Muscle layer of duodenum (tissue), 2 donors: ENCODE data around the gene AFMID.
"Not testable (repeated sequence)": the region's sequence is repeated elsewhere in the genome, so short reads cannot be mapped to it uniquely, and the experiment has no call there.

ENCODE experiments used
- H3K27ac ChIP-seq: one replicate; pipeline ENCODE4 v1.7.0; 2013; ENCODE audit warnings: mild to moderate bottlenecking, low read length
- H3K27me3 ChIP-seq: one replicate; pipeline ENCODE4 v1.7.0; 2013; ENCODE audit warnings: low read depth, mild to moderate bottlenecking, control low read depth, low read length
- H3K36me3 ChIP-seq, 2 donors: one replicate each; pipeline ENCODE4 v1.7.0; 2013; ENCODE audit warnings: low read length in 2 of 2, control low read depth in 1 of 2, mild to moderate bottlenecking in 1 of 2; ENCODE audit not compliant: insufficient read depth in 2 of 2, control insufficient read depth in 1 of 2
- H3K4me1 ChIP-seq, 2 donors: one replicate each; pipeline ENCODE4 v1.7.0; 2013; ENCODE audit warnings: low read length in 2 of 2, mild to moderate bottlenecking in 2 of 2, control low read depth in 1 of 2, moderate library complexity in 1 of 2; ENCODE audit not compliant: insufficient read depth in 2 of 2, control insufficient read depth in 1 of 2
- H3K4me3 ChIP-seq, 2 donors: one replicate each; pipeline ENCODE4 v1.7.0; 2013; ENCODE audit warnings: low read length in 2 of 2, low read depth in 1 of 2, mild to moderate bottlenecking in 1 of 2
- H3K9me3 ChIP-seq, 2 donors: one replicate each; pipeline ENCODE4 v1.7.0; 2013; ENCODE audit warnings: low read length in 2 of 2, control low read depth in 1 of 2, mild to moderate bottlenecking in 1 of 2; ENCODE audit not compliant: control insufficient read depth in 1 of 2
- donor health status: healthy.

AFMID gene

DNA sequence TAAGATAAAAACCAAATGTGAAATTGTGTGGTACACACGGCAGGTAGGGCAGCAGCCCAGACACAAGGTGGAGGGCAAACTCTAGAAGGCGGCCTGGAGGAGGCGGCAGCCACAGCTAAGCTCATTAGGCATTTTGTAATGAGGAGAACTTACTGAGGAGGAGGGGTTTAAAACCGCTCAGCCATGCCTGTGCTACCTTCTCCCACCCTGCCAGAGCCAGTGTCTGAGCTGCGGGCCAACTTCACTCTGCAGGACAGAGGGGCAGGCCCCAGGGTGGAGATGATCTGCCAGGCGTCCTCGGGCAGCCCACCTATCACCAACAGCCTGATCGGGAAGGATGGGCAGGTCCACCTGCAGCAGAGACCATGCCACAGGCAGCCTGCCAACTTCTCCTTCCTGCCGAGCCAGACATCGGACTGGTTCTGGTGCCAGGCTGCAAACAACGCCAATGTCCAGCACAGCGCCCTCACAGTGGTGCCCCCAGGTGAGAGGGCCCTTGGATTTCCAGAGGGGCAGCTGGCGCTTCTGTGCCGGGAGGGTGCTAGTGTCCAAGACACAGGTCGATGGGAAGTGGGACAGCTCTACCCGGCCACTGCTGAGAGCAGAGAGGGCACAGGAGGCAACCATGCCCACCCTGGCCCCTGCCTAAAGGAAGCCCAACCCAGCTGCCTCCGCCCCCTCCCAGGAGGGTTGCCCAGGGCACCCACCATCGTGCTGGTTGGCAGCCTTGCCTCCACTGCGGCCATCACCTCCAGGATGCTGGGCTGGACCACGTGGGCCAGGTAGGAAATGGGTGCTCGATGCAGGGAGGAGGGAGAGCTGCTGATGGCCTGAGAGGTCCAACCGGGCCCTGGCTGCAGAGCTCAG is 23.0 kb upstream of the AFMID start:
- peaks cover 0 to 1% of the 10 kb centered on the region in 2 donors for H3K4me1 ChIP-seq
- no peaks in the 10 kb centered on the region for H3K36me3 ChIP-seq
- no peak overlapping the region for H3K27ac ChIP-seq
- no peak overlapping the region for H3K4me3 ChIP-seq
- no peaks in the 10 kb centered on the region for H3K27me3 ChIP-seq
- H3K9me3 ChIP-seq, result no peaks in the 10 kb centered on the region

DNA sequence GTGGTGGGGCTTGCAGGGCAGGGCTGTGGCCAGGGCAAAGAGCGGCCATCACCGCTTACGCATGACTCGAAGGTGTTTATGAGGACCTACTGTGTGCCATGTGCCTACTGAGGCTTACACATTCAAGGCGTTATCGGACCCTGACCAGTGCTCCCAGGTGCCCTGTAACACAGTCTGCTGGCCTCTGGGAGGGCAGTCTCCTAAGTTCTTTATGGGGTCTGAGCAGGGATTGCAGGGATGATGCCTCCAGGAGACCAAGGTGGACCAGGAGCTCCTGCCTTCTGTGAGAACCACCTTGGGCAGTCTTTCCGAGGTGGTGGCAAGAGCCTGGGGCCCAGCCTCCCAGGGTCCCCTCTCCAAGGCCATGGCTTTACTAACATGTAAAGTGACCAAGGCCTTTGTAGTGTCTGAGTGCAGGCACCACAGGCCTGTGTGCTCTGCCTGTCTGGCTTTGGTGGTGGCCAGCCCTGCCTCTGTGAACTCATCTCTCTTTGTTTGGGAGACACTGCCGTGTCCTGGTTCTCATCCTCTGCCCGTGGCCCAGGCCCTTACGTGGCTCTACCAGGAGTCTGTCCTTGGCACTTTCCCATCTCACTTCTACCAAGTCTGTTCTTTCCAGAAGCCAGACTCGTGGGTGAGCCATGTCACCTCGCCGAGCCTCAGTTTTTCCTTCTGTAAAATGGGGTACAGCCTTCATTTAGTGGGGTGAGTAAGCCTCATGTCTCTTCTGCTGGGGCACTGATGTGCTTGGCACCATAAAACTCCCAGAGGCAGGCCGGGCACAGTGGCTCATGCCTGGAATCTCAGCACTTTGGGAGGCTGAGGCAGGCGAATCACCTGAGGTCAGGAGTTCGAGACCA is 22.2 kb upstream of the AFMID start:
- H3K4me1 ChIP-seq, result peaks cover 0 to 10% of the 10 kb centered on the region in 2 donors
- H3K36me3 ChIP-seq, result no peaks in the 10 kb centered on the region
- H3K4me3 ChIP-seq, result no peak overlapping the region
- no peaks in the 10 kb centered on the region for H3K9me3 ChIP-seq
- H3K27me3 ChIP-seq, result no peaks in the 10 kb centered on the region
- H3K27ac ChIP-seq, result no peak overlapping the region

GRCh38 chr17:78166416-78166815 is 20.7 kb upstream of the AFMID start:
- H3K4me1 ChIP-seq, result peaks cover 0 to 17% of the 10 kb centered on the region in 2 donors
- H3K27ac ChIP-seq, result no peak overlapping the region

DNA sequence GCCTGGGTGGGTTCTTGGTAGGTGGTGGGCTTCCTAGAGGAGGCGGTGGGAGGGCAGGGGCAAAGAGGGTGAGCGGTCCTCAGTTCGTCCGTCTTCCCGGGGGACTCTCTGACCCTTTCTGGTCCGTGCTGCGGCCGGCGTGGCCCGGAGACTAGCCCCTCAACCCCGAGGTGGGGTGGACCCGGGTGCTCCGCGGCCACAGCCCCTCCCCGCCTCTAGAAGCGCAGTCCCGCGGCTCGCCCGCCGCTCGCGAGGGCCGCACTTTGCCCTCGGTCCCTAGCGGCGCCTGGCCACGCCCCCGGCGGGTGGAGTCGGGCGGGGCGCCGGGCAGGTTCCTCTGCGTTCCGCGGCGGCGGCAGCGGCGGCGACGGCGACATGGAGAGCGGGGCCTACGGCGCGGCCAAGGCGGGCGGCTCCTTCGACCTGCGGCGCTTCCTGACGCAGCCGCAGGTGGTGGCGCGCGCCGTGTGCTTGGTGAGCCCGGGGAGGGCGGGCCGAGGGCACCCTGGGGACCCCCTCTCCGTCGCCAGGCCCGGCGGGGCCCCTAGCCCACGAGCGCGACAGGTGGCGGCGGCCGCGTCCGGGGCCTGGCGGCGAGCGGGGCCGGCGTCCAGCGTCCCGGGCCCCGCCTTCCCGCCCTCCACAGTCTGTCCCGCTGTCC is 18.8 kb upstream of the AFMID start, which contains the start of gene SYNGR2:
TSS of gene SYNGR2 (plus strand) at position 340 of the 661 bp plus-strand sequence. CDS start at position 376, 36 bp downstream.
- Histone ChIP-seq H3K4me1 (peaks cover 9 to 36% of the 10 kb centered on the region in 2 donors), H3K27me3 (no peaks in the 10 kb centered on the region), H3K27ac (peak within 1 kb of the TSS; percentile 56), H3K4me3 (peak within 1 kb of the TSS; percentile 65 to 79), H3K36me3 (no peaks in the 10 kb centered on the region), H3K9me3 (no peaks in the 10 kb centered on the region)

More at GRCh38 chr17:78166416-78166815, 20.7 kb upstream of the AFMID start:
- no peaks in the 10 kb centered on the region for H3K9me3 ChIP-seq
- no peaks in the 10 kb centered on the region for H3K36me3 ChIP-seq
- H3K4me3 ChIP-seq, result no peak overlapping the region
- H3K27me3 ChIP-seq, result no peaks in the 10 kb centered on the region

DNA sequence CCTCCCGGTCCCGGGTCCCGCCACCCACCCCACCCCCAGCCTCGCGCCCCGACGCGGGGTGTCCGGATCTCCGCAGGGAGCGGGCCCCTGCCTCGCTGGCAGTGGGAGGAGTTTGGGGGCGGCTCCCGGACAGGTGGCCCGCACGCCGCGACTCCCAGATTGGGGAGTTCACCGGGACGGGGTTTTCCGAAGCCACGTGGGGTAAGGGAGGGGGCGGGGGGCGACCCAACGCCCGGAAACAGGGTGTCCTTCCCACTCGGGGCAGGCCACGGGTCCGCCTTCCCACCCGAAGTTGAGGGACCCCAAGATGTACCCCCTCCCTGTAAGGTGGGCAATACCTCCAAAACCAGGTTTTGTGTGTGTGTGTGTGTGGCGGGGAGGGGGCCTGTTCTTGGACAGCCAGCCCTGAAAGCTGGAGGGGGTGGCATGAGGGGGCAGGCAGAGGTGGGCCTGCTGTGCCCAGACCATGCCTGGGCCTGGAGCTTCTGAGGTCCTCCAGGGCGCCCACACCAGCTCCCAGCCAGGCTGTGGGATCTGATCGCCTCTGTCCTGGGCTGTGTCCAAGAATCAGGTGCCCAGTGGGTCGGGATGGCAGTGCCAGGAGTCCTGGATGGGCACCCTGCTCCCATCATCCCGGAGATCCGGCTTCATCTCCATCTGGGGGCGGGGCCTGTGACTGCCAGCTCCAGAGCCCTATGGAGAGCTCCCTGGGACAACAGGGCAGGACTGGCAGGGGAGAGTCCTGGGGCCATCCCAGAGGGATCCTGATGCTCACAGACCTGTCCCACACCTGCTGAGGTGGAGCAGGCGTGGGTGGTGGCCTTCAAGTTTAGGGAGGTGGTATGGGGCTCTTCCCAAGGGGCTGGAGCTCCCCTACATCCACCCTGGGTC is 18.0 kb upstream of the AFMID start:
- Histone ChIP-seq H3K4me1 (peaks cover 13 to 44% of the 10 kb centered on the region in 2 donors), H3K36me3 (no peaks in the 10 kb centered on the region), H3K4me3 (peak overlapping the region; percentile 65 to 79)

DNA sequence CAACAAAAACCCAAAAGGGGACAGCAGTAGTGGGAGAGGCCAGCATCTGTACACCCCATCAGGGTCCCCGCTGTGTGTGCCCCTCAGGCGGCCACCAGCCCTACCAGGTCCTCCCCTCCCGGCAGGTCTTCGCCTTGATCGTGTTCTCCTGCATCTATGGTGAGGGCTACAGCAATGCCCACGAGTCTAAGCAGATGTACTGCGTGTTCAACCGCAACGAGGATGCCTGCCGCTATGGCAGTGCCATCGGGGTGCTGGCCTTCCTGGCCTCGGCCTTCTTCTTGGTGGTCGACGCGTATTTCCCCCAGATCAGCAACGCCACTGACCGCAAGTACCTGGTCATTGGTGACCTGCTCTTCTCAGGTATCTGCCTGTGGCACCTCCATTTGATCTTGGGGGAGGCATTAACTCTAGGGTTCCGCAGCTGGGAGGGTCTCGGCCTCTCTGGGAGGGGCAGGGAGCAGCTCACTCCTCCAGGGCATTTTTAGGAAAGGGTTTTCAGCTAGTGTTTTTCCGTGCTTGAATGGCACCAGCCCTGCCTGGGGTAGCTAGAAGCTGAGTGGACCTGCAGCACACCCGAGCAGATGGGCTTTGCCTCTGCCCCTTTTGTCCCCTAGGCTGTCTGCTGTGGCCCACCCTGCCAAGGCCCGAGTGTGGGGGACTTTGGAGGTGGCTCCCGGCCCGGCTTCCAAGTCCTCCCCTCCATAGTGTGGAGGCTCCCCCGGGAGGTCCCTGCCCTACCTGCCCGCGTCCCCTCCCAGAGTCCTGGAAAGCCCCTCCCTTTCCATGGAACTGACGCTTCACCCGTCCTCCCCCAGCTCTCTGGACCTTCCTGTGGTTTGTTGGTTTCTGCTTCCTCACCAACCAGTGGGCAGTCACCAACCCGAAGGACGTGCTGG is 16.2 kb upstream of the AFMID start:
- H3K4me1 ChIP-seq, result peaks cover 21 to 62% of the 10 kb centered on the region in 2 donors
- H3K36me3 ChIP-seq, result no peaks in the 10 kb centered on the region
- no peak overlapping the region for H3K4me3 ChIP-seq

More for the DNA sequence above, 18.0 kb upstream of the AFMID start:
- Histone ChIP-seq H3K9me3 (no peaks in the 10 kb centered on the region), H3K27ac (peak overlapping the region; percentile 56), H3K27me3 (no peaks in the 10 kb centered on the region)

GRCh38 chr17:78171591-78172248 is 15.4 kb upstream of the AFMID start:
- H3K36me3 ChIP-seq, H3K9me3 ChIP-seq, H3K27me3 ChIP-seq, H3K27ac ChIP-seq, H3K4me3 ChIP-seq: not testable (repeated sequence)
- peaks cover 26 to 70% of the 10 kb centered on the region in 2 donors for H3K4me1 ChIP-seq

More for the DNA sequence above, 16.2 kb upstream of the AFMID start:
- no peaks in the 10 kb centered on the region for H3K27me3 ChIP-seq
- H3K27ac ChIP-seq, result no peak overlapping the region
- no peaks in the 10 kb centered on the region for H3K9me3 ChIP-seq

DNA sequence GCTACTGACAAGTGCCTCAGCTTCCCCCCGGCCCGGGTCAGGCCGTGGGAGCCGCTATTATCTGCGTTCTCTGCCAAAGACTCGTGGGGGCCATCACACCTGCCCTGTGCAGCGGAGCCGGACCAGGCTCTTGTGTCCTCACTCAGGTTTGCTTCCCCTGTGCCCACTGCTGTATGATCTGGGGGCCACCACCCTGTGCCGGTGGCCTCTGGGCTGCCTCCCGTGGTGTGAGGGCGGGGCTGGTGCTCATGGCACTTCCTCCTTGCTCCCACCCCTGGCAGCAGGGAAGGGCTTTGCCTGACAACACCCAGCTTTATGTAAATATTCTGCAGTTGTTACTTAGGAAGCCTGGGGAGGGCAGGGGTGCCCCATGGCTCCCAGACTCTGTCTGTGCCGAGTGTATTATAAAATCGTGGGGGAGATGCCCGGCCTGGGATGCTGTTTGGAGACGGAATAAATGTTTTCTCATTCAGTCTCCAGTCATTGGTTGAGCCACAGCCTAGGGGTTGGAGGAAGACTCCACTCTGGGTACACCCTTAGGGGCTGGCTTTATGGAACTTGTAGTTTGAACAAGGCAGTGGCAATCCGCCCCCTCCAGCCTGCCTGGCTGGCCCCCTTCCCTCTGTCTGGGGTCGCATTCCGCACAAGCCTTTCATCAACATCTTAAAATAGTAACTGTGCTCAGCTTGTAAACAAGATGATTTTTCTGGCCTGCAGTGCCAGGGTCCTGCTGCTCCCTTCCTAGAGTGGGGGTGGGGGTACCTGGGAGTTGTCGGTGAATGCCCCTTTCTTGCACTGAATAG is 14.7 kb upstream of the AFMID start:
- H3K4me1 ChIP-seq, result peaks cover 26 to 74% of the 10 kb centered on the region in 2 donors

More for the DNA sequence above, 14.7 kb upstream of the AFMID start:
- H3K27ac ChIP-seq, result peak overlapping the region; percentile 86
- H3K27me3 ChIP-seq, result no peaks in the 10 kb centered on the region
- H3K9me3 ChIP-seq, result no peaks in the 10 kb centered on the region
- peak overlapping the region in 1 of 2 donors; percentile 3 for H3K4me3 ChIP-seq
- H3K36me3 ChIP-seq, result no peaks in the 10 kb centered on the region
